IMR-90 (cell line): Measurements from ENCODE around the gene ZCCHC13. TPM values are rescaled to one million over a fixed set of nuclear protein-coding genes. Genes with fewer than 3 reads are reported as not detected.
A peak's percentile ranks its signal among the peaks of the same experiment; 100 is the strongest.

ENCODE experiments used
- ATAC-seq: fragments of 200-7000 bp; cut with Tn5 transposase; 2 replicates; pipeline ENCODE4 v1.9.1; 2020; ENCODE audit warnings: low read depth, mild to moderate bottlenecking, moderate library complexity
- BruUV-seq: library from RNA; stranded (reverse); fragments of 400-500 nt; replicated peaks from 2 replicates; lab custom pipeline; 2021; lab: Mats Ljungman, UMichigan
- CTCF ChIA-PET: fragments of 300-600 bp; formaldehyde crosslinking; extraction: SDS; loops from one replicate; lab custom pipeline; 2021; ENCODE audit warnings: antibody characterized with exemption; lab: Yijun Ruan, JAX
- POLR2A ChIA-PET: fragments of 300-600 bp; sonication (Branson Sonifier 250); formaldehyde crosslinking; loops from one replicate; lab custom pipeline; 2022; ENCODE audit warnings: antibody characterized with exemption; ENCODE audit not compliant: unreplicated experiment; lab: Charles Lee
- DNase-seq: peaks from one replicate; pipeline ENCODE4 v3.0.0; 2013
- H2AFZ ChIP-seq: replicated peaks from 2 replicates; pipeline ENCODE3; 2013; ENCODE audit warnings: low read length, mild to moderate bottlenecking; ENCODE audit not compliant: poor library complexity
- H2AK5ac ChIP-seq: 2 replicates; pipeline ENCODE4 v1.6.1; 2013; ENCODE audit warnings: low read depth, low read length, inconsistent platforms
- H2AK9ac ChIP-seq: replicated peaks from 2 replicates; pipeline ENCODE3; 2013; ENCODE audit warnings: mild to moderate bottlenecking, low read depth, low read length, moderate library complexity; ENCODE audit not compliant: poor library complexity
- H2BK120ac ChIP-seq: 2 replicates; pipeline ENCODE4 v1.6.1; 2013; ENCODE audit warnings: low read depth, low read length, inconsistent platforms
- H2BK15ac ChIP-seq: 3 replicates; pipeline ENCODE4 v1.6.1; 2013; ENCODE audit warnings: low read depth, low read length, inconsistent platforms
- H2BK20ac ChIP-seq: 2 replicates; pipeline ENCODE4 v1.6.1; 2013; ENCODE audit warnings: low read depth, mild to moderate bottlenecking, inconsistent platforms, low read length, moderate library complexity
- H2BK5ac ChIP-seq: 2 replicates; pipeline ENCODE4 v1.6.1; 2013; ENCODE audit warnings: mild to moderate bottlenecking, low read depth, low read length, inconsistent platforms; ENCODE audit not compliant: poor library complexity, severe bottlenecking
- H3K14ac ChIP-seq: replicated peaks from 2 replicates; pipeline ENCODE4 v1.6.1; 2013; ENCODE audit warnings: low read depth, low read length, inconsistent platforms
- H3K18ac ChIP-seq: 2 replicates; pipeline ENCODE4 v1.6.1; 2013; ENCODE audit warnings: low read depth, low read length, control low read depth
- H3K23ac ChIP-seq: 2 replicates; pipeline ENCODE4 v1.6.1; 2013; ENCODE audit warnings: low read depth, low read length, inconsistent platforms
- H3K27ac ChIP-seq: 2 replicates; pipeline ENCODE4 v1.5.1; 2013; ENCODE audit warnings: mild to moderate bottlenecking, control low read depth, low read length; ENCODE audit not compliant: insufficient read depth
- H3K27me3 ChIP-seq: 2 replicates; pipeline ENCODE4 v1.6.1; 2013; ENCODE audit warnings: low read length; ENCODE audit not compliant: control insufficient read depth, insufficient read depth
- H3K36me3 ChIP-seq: 2 replicates; pipeline ENCODE4 v1.6.1; 2013; ENCODE audit warnings: low read length, mixed read lengths; ENCODE audit not compliant: control insufficient read depth, insufficient read depth
- H3K4ac ChIP-seq: 2 replicates; pipeline ENCODE4 v1.6.1; 2013; ENCODE audit warnings: low read depth, low read length, inconsistent platforms
- H3K4me1 ChIP-seq: 2 replicates; pipeline ENCODE4 v1.6.1; 2013; ENCODE audit warnings: low read length, mixed read lengths; ENCODE audit not compliant: control insufficient read depth, insufficient read depth
- H3K4me2 ChIP-seq: 2 replicates; pipeline ENCODE4 v1.6.1; 2013; ENCODE audit warnings: low read depth, mild to moderate bottlenecking, control low read depth, low read length, moderate library complexity
- H3K4me3 ChIP-seq: 2 replicates; pipeline ENCODE4 v1.5.1; 2013; ENCODE audit warnings: low read depth, mild to moderate bottlenecking, control low read depth, low read length, moderate library complexity; ENCODE audit not compliant: insufficient read depth
- H3K56ac ChIP-seq: 2 replicates; pipeline ENCODE4 v1.6.1; 2013; ENCODE audit warnings: low read length, inconsistent platforms; ENCODE audit not compliant: insufficient read depth; ENCODE audit errors: extremely low read depth
- H3K79me1 ChIP-seq, 2 experiments: 2 replicates each; pipeline ENCODE4 v1.6.1; 2013; ENCODE audit warnings: low read length in 2 of 2, inconsistent platforms in 1 of 2, low read depth in 1 of 2
- H3K9ac ChIP-seq: 2 replicates; pipeline ENCODE4 v1.6.1; 2013; ENCODE audit warnings: low read depth, low read length, control low read depth
- H3K9me1 ChIP-seq: 2 replicates; pipeline ENCODE4 v1.6.1; 2013; ENCODE audit warnings: low read length, inconsistent platforms; ENCODE audit not compliant: insufficient read depth
- H3K9me3 ChIP-seq: 2 replicates; pipeline ENCODE4 v1.6.1; 2013; ENCODE audit warnings: low read length; ENCODE audit not compliant: control insufficient read depth, insufficient read depth
- H4K20me1 ChIP-seq: 2 replicates; pipeline ENCODE4 v1.6.1; 2013; ENCODE audit warnings: low read length, inconsistent platforms; ENCODE audit not compliant: insufficient read depth
- H4K5ac ChIP-seq: 2 replicates; pipeline ENCODE4 v1.6.1; 2013; ENCODE audit warnings: mild to moderate bottlenecking, low read depth, low read length, control low read depth
- H4K8ac ChIP-seq, 2 experiments: 2 replicates each; pipeline ENCODE4 v1.6.1; 2013; ENCODE audit warnings: low read depth in 2 of 2, low read length in 2 of 2, control low read depth in 1 of 2, inconsistent platforms in 1 of 2
- H4K91ac ChIP-seq: 2 replicates; pipeline ENCODE4 v1.6.1; 2013; ENCODE audit warnings: low read depth, low read length, inconsistent platforms; ENCODE audit not compliant: insufficient read depth
- CHD1 ChIP-seq: IDR thresholded peaks from 2 replicates; pipeline ENCODE4 v1.6.1; 2012; ENCODE audit warnings: low read depth, low read length, improper control_type of control experiment
- CTCF ChIP-seq: conservative IDR thresholded peaks from 2 replicates; pipeline ENCODE4 v1.5.1; 2012; ENCODE audit warnings: mild to moderate bottlenecking, low read depth, low read length, improper control_type of control experiment
- FOS ChIP-seq: fragments of 150-350 bp; IDR thresholded peaks from 2 replicates; pipeline ENCODE4 v1.6.1; 2016; ENCODE audit warnings: low read depth, low read length
- MAFK ChIP-seq: IDR thresholded peaks from 2 replicates; pipeline ENCODE4 v1.6.1; 2012; ENCODE audit warnings: low read depth, low read length, improper control_type of control experiment
- MXI1 ChIP-seq: IDR thresholded peaks from 2 replicates; pipeline ENCODE4 v1.6.1; 2012; ENCODE audit warnings: low read depth, mild to moderate bottlenecking, low read length, moderate library complexity, borderline replicate concordance
- NFE2L2 ChIP-seq: fragments of 150-350 bp; IDR thresholded peaks from 2 replicates; pipeline ENCODE4 v1.6.1; 2016; ENCODE audit warnings: low read depth, mild to moderate bottlenecking, low read length
- RFX5 ChIP-seq: IDR thresholded peaks from 2 replicates; pipeline ENCODE4 v1.8.0; 2012; ENCODE audit warnings: low read depth, mild to moderate bottlenecking, low read length, moderate library complexity
- WGBS, 2 experiments: methylation state at CpG; one replicate each; pipeline versions ENCODE4 v1.1.5 to v1.1.7; 2013; ENCODE audit warnings: missing lambda C conversion rate in 2 of 2; ENCODE audit not compliant: insufficient read length in 1 of 2; ENCODE audit errors: extremely low coverage in 2 of 2; 5-methylcytosine and 5-hydroxymethylcytosine counted together
- dilution Hi-C: fragments of 300-500 bp; cut with HindIII; formaldehyde crosslinking; loops from one replicate; pipeline ENCODE4 v1.14.3; 2018; ENCODE audit warnings: low sequenced_read_pairs; ENCODE audit not compliant: unreplicated experiment
- in situ Hi-C: fragments of 300-500 bp; cut with MboI; formaldehyde crosslinking; loops from 3 replicates; pipeline ENCODE4 v1.14.3; 2019; ENCODE audit warnings: low sequenced_read_pairs, inconsistent platforms, mixed read lengths
- intact Hi-C: fragments of 100-400 bp; cut with micrococcal nuclease; formaldehyde crosslinking; loops from 2 replicates; pipeline ENCODE4 v1.10.0; 2022
- polyA plus RNA-seq, 3 experiments: library from polyadenylated mRNA; depleted of rRNA; stranded (reverse); fragments of >200 nt; gene quantifications; 2 replicates each; pipeline ENCODE4 v1.2.3, GENCODE V29; 2012; ENCODE audit warnings: low replicate concordance in 1 of 3
- total RNA-seq: library from RNA; depleted of rRNA; stranded (reverse); fragments of >200 nt; gene quantifications from 2 replicates; pipeline ENCODE4 v1.2.3, GENCODE V29; 2012

Gene ZCCHC13
- total and polyA plus RNA-seq, 2 of the 4 experiments (the other 2 are of a cell fraction), result not detected

GRCh38 chrX:74349387-74349786 is 45.4 kb downstream of the ZCCHC13 start:
- H3K14ac ChIP-seq, result no peak overlapping the region
- no peaks in the 10 kb centered on the region for H4K20me1 ChIP-seq
- H2BK5ac ChIP-seq, result no peak overlapping the region
- BruUV-seq, result no TSS peak
- H2AK9ac ChIP-seq, result no peak overlapping the region
- no peak overlapping the region for H3K23ac ChIP-seq
- H2BK120ac ChIP-seq, result no peak overlapping the region
- no CpG with 5 or more reads among the region's 3 CpGs for WGBS, 2 experiments
- H3K9me3 ChIP-seq, result no peaks in the 10 kb centered on the region
- no peak overlapping the region for H2BK15ac ChIP-seq
- no peak overlapping the region for H2BK20ac ChIP-seq
- no peaks in the 10 kb centered on the region for H3K4me1 ChIP-seq
- H3K36me3 ChIP-seq, result no peaks in the 10 kb centered on the region
- H3K9me1 ChIP-seq, result no peaks in the 10 kb centered on the region
- H2AFZ ChIP-seq, result no peak overlapping the region
- no peak overlapping the region for H3K4me2 ChIP-seq
- POLR2A ChIA-PET, result no interaction called here
- H3K56ac ChIP-seq, result no peak overlapping the region
- no peaks in the 10 kb centered on the region for H3K79me1 ChIP-seq
- no peak overlapping the region for H4K91ac ChIP-seq
- H3K27ac ChIP-seq, result no peak overlapping the region
- DNase-seq (peak; percentile 82), ATAC-seq (peak; percentile 83)
- CTCF ChIA-PET, result no interaction called here
- intact Hi-C loops (loop anchor here (10.0 kb wide), 2 partner anchors 335 to 1265 kb away; no protein-coding TSS in a partner anchor), in situ Hi-C loops (no loop called here), dilution Hi-C loops (no loop called here)
- TF ChIP-seq RFX5 (no peak), MAFK (no peak), MXI1 (no peak), CHD1 (no peak), CTCF (no peak), NFE2L2 (no peak), FOS (no peak)
- H2AK5ac ChIP-seq, result no peak overlapping the region
- H3K18ac ChIP-seq, result no peak overlapping the region
- no peak overlapping the region for H3K4ac ChIP-seq
- H4K8ac ChIP-seq, result no peak overlapping the region
- no peaks in the 10 kb centered on the region; the same call in 1 of the 2 replicates for H3K27me3 ChIP-seq
- H3K4me3 ChIP-seq, result no peak overlapping the region
- no peak overlapping the region for H4K5ac ChIP-seq
- no peak overlapping the region for H3K9ac ChIP-seq
